Stimulated activated CD4-positive, alpha-beta T cell treated with anti-CD3 and anti-CD28 coated beads, Interleukin-15, amount 100 ng/mL, for 24 hours (primary cell): ENCODE measurements around the gene PDHX.
"Not testable (repeated sequence)": the region's sequence is repeated elsewhere in the genome, so short reads cannot be mapped to it uniquely, and the experiment has no call there.

ENCODE experiments used
- DNase-seq: peaks from one replicate; pipeline ENCODE4 v3.0.0-alpha.2; 2020

The PDHX gene

DNA sequence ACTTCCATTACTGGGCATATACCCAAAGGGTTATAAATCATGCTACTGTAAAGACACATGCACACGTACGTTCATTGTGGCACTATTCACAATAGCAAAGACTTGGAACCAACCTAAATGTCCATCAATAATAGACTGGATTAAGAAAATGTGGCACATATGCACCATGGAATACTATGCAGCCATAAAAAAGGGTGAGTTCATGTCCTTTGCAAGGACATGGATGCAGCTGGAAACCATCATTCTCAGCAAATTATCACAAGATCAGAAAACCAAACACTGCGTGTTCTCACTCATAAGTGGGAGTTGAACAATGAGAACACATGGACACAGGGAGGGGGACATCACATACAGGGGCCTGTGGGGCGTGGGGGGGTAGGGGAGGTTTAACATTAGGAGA, 111.6 kb downstream of the PDHX start:
- not testable (repeated sequence) for DNase-seq

GRCh38 chr11:35029979-35030682, 113.7 kb downstream of the PDHX start:
- DNase-seq = peak; percentile 43

DNA sequence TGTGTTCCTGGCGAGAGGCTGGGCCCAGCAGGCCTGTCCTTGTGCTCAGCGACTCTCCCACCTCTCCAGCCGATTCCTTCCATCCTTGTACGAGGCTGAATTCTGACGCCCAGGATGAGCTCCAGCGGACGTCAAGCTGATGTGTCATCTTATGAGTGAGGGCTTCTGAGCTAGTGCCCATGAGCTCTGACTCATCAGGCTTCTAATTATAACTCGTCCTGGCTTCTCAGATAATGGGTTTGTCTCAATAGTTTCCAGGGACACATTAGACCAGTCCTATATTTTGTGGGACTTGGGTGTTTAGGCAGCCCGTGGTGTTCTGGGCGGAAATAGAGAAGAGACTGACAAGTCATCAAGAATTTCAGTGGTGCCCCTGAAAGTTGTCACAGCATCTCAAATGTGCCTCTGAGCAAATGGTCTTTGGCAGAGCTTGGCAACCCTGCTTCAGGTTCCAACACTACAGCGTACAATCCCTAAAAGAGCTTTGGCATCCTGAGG, 114.3 kb downstream of the PDHX start:
- peak; percentile 48 for DNase-seq

DNA sequence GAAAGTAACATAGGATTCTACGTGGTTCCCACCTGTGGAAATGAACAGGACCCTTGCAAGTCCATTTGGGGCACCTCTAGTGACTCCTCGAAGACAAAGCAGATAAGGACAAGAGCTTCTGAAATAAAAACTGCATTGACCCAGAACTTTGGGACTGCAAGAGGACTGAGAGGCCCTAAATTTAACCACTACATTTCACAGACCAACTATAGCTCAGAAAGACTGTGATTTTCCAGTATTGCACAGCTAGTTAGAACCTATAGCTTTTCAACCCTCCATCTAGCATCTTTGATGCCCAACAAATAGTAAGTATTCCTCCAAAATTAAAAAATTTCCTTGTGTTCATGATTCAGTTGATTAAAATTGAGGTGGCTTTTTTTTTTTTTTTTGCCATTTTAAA, 114.9 kb downstream of the PDHX start:
- no peak for DNase-seq

GRCh38 chr11:35031867-35032266, 115.4 kb downstream of the PDHX start:
- no peak for DNase-seq

- no peak for DNase-seq
Measured at GRCh38 chr11:35033011-35033410, 116.6 kb downstream of the PDHX start.

DNA sequence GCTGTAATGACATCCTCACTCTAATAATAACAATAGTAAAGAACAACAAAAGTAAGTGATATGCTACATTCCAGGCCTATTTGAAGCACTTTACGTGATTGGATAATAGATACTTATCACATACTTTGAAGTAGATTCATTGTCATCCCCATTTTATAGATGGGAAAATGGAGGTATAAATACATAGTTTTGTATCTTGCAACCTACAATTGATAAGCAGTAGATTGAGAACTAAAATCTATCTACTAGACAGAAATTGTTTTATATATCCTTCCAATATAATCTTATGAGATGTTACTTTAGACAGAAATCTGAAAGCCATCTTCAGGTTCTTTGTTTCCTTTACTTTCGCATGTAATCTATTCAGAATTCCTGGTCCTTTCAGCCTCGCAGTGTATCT, 118.0 kb downstream of the PDHX start:
- DNase-seq = no peak

DNA sequence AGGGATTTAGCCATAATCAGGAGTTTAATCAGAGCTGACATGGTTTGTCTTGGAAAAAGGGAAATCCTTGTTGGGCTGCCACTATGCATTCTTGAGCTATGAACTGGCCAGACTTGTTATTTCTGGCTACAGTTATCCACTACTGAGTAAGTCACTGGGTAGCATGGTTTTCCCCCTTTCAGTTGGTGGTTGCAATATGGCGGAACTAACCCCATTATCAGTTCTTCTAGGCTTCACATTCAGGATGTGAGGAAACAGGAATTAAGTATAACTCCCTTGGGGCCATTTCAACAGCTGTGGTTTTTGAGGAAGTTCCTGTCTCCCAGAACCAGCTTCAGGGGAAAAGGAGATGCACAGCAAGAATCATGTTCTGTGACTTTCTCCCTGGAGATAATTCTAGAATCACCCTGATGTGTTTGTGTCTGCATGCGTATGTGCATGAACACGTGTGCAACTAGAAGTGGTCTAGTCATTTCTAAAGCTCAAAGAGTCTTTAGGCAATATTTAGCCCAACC, 119.5 kb downstream of the PDHX start:
- no peak for DNase-seq

GRCh38 chr11:35036639-35037038, 120.2 kb downstream of the PDHX start:
- DNase-seq = no peak

DNA sequence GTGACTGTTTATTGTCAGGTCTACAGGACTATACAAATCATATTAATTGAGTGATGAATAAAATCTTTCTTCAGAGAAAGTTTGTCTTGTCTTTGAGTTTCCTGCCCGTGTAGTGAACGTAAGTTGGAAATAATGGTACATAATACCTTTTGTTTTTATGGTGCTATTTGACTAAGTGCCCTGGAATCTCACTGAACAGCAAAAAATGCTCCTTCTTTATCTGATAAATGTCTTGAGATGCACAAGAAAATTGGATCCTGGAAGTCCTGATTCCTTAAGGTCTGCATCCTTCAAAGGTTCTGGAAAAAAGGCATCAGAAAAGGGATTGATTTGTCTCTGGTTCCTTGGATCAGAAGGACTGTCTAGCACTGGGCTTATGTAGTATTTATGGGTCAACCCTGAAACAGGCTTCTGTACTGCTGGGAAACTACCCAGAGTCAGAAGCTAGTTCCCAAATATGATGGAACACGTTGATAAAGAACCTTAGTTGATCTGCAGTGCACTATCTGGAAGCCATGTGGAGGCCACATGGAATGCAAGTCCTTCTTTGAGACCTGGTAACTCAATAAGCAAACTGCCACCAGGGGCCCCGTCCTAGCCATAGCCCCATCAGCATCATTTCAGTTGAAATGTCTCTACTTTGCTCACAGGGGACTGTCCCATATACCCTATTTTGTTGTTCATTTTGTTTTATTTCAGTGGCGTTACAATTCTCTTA, 122.0 kb downstream of the PDHX start:
- DNase-seq = peak; percentile 22

DNA sequence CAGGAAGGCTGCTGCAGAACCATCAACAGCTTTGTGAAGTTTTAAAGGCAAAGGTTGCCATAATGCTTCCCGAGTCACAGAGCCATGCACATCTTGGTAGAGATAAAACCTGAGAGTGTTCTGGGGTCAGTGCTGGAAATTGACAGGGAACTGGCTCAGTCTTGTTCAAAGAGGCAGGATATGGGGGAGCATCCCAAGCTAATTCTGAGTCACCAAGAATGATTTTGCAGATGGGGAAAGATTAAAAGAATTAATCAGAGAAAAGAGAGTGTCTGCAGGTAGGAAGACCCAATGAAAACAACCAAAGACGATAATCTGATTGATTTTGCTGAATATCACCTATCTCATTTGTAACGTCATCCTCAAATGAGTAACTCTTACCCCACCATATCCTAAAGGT, 122.7 kb downstream of the PDHX start:
- DNase-seq = no peak

DNA sequence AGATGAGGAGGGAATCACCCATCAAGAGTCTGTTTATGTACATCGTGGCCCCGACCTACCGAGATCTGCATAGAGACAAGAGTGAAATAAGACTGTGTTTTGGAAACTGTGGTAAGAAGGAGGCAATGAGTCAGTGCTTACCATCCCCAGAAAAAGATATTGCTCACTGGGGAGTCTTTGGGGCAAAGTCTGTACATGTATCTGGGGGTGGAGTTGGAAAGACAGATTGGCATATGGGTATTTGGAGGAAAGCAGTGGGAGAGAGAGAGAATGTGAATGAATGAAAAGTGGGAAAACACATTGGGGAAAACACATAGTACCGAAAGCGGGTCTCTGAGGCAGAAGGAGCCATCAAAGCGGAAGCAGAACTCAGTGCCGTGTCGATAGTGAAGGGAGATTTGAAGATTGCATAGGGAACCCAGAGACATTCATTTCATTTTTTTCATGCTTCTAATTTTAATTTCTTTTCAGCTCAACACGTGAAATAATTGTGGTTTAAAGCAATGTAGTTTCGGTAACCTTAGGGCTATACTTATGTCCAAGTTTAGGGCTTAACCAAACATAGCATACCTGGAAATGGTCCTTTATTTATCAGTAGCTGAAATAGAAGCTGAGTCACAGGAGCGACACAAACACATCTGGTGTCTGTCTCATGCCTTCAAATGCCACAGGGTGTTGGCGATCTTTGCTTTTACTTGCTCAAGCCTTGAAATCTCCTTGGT, 124.0 kb downstream of the PDHX start:
- peak; percentile 71 for DNase-seq

DNA sequence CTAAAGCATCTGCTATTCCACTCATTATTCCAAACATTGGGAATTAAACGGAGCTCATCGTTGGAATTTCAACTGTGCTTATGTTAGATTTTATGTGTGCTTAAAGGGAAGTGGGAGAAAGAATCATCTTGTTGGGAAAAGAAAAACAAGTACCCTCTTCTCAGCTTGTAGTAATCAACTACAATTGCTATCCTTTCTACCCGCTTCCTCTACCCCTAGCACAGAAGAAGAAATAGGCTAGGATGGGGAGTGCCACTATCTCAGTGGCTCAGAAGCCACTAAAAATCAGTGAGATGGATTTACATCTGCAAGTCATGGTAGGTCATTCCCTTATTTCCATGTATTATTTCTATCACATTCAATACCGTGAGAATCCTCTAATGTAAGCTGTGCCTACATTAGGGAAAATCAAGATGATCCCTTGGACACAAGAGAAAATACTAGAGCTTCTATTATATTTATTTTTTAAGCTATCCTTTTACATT, 124.7 kb downstream of the PDHX start:
- DNase-seq = no peak

DNA sequence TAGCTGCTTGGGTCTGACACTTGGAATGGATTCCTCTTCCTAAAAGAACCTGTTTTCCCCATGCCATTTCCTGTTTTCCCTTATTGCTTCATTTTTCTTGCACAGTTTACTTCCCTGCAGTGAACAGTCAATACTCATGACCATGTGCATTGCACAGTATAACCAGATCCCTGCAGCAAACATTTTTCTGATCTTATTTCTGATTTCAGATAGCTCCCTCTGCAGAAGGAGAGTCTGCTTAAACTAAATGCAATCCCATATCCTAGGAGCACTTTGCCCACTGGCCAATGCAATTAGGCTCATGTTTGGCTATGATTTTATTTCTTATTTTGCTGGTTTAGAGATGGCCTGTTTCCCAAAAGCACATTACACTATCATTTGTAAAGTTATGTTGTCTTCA, 125.8 kb downstream of the PDHX start:
- DNase-seq = no peak

DNA sequence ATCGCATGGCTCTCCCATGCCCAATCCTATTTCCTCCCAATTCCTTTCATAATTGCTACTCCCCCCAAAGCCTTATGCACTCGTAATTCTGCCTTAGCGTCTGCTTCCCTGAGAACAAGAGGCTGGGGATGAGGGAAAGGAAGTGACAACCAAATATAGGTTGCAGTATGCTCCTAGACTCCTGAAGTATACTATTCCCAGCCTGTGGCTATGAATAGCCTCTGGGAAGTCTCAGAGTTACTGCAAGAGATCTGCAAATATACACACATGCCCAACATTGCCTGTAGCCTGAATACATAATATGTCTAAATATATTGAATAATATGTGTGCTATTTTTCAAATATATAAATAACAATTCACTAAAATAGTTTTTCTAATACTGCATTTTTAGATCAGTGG, 126.5 kb downstream of the PDHX start:
- DNase-seq = no peak

DNA sequence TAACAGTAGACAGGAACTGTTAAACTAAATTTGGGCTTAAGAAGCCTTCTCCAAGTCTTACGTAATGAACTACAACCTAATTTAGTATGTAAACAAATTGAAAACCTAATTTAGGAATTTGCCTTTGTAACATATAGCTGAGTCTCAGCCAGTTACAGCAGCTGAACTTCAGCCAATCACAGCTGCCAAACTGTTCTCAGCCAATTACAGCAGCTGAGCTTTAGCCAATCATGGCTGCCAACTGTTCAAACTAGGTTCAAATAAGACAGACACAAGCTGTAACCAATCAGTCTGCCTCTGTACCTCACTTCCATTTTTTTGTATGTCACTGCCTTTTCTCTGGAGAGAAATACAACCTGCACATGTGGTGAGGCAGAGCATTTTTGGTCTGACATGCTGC, 127.5 kb downstream of the PDHX start:
- DNase-seq = no peak

DNA sequence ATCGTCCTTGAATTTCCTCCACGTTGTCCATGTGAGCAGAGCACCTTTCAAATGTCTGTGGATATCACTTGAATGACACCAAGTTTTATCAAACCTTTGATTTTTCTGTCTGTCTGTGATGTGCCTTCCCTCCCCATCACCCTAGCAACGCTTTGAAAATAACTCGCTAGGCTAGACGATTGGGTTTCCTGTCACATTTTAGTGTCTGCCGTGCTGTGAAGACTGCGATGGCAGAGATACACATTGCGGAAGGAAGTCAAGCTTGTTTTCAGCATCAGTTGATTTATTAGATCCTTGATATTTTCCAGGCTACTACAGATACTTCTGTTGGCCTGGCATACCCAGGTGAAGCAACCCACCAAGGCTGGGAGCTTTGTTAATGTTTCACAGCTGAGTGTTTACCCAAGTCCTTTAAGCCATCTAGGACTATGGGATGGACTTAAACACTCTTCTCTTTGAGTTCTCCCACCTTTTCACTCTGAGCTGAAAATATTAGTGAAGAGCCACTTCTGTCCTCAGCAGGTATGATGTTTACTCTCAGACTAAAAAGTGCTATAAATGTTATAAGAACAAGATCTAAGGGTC, 128.9 kb downstream of the PDHX start:
- DNase-seq = peak; percentile 51
